ENCODE measurements around the gene TAPBPL.

TAPBPL gene

DNA sequence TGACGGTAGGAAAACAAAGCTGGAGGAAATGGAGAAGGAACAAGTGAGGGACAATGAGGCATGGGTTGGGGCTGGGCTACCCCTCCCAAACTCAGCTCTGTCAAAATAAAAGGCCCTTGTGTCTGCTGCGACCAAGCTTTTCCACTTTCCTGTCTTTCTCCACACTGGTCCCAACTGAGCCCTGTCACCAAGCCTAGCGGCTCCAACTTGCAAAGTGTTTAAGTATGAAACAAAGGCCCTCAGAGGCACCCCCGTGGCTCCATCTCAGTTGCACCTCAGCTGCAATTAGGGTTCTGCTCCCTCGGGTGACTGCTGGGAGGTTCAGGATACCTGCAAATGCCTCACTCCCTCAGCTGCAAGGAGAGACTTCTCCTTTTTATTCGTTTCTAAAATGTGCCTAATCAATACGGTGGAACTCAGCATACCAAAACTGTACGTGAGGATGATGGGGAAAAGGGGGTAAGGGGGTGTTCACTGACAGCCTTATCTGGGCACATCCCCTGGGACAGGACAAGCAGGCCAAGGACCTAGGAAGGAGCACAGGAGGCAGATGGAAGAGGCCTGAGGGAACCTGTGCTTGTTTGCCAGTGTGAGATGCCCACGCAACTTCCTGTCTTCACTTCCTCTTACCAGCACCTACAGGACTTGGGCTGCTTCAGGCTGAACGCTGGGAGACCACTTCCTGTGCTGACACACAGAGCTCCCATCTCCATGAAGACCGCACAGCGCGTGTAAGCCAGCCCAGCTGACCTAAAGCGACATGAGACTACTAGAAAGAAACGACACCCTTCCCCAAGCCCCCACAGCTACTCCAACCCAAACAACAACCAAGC, 9.8 kb downstream of the TAPBPL start:
- no peaks in the 10 kb centered on the region for H4K20me1 ChIP-seq (ENCODE audit: insufficient read depth)
- H3K9ac ChIP-seq = no peak overlapping the region
- no peaks in the 10 kb centered on the region for H3K36me3 ChIP-seq (ENCODE audit: insufficient read depth)
- H3K27ac ChIP-seq = peak overlapping the region; percentile 38; the same call in 1 of the 2 replicates
- H2AFZ ChIP-seq (ENCODE audit: low read depth) = no peak overlapping the region
- H3K4me2 ChIP-seq = peak overlapping the region; percentile 45
- no peaks in the 10 kb centered on the region for H3K27me3 ChIP-seq (ENCODE audit: insufficient read depth, low read depth)
- no peak overlapping the region for H3K4me3 ChIP-seq (IDR thresholded peaks at IDR 0.05; ENCODE audit: insufficient read depth, low read depth, low read length)
- H3K79me2 ChIP-seq (ENCODE audit: insufficient read depth, low read depth) = no peaks in the 10 kb centered on the region
- H3K4me1 ChIP-seq (ENCODE audit: low read depth, poor library complexity, severe bottlenecking) = peaks cover 26% of the 10 kb centered on the region
- TF ChIP-seq, protein P1, sequence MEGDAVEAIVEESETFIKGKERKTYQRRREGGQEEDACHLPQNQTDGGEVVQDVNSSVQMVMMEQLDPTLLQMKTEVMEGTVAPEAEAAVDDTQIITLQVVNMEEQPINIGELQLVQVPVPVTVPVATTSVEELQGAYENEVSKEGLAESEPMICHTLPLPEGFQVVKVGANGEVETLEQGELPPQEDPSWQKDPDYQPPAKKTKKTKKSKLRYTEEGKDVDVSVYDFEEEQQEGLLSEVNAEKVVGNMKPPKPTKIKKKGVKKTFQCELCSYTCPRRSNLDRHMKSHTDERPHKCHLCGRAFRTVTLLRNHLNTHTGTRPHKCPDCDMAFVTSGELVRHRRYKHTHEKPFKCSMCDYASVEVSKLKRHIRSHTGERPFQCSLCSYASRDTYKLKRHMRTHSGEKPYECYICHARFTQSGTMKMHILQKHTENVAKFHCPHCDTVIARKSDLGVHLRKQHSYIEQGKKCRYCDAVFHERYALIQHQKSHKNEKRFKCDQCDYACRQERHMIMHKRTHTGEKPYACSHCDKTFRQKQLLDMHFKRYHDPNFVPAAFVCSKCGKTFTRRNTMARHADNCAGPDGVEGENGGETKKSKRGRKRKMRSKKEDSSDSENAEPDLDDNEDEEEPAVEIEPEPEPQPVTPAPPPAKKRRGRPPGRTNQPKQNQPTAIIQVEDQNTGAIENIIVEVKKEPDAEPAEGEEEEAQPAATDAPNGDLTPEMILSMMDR (conservative IDR thresholded peaks at IDR 0.05; ENCODE audit: low read depth, low read length) = no peak

DNA sequence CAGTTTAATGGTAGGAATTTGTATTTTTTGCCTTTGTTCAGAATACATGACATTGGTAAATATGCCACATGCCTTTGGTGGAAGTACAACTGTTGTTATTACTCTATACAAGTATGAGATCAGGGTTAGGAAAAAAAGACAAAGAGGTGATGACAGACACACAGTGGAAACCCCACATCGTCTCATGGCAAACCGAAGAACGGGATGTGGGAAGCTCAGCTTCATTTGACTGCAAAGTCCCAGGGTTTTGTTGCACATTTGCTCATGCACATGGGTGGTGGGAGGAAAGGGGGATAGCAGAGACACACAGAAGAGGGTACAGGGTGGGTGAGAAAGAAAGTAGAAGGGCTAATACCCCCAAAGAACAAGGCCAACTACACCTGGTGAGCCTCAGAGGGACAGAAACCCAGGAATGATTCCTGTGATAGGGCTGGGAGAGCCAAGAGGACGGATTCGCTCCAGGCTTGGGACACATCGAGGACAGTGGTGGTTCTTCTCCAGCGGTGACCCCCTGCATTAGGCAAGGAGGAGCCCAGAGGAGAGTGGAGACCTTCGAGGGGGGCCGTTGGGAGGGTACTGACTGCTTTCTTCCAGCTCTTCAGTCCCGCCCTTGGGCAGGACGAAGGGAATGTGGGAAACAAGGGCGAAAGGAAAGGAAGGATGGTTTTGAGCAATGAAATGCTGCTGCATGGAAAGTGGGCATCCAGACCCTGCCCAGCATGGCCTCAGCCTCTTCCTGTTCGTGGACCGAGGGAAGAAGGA, 10.6 kb downstream of the TAPBPL start:
- Histone ChIP-seq H2AFZ (ENCODE audit: low read depth) (no peak overlapping the region), H3K36me3 (ENCODE audit: insufficient read depth) (no peaks in the 10 kb centered on the region), H3K9ac (no peak overlapping the region), H3K27ac (no peak overlapping the region), H3K4me3 (IDR thresholded peaks at IDR 0.05; ENCODE audit: insufficient read depth, low read depth, low read length) (no peak overlapping the region), H3K79me2 (ENCODE audit: insufficient read depth, low read depth) (no peaks in the 10 kb centered on the region), H3K4me1 (ENCODE audit: low read depth, poor library complexity, severe bottlenecking) (peaks cover 26% of the 10 kb centered on the region), H3K27me3 (ENCODE audit: insufficient read depth, low read depth) (no peaks in the 10 kb centered on the region), H4K20me1 (ENCODE audit: insufficient read depth) (no peaks in the 10 kb centered on the region), H3K4me2 (no peak overlapping the region)
- TF ChIP-seq, protein P1 (conservative IDR thresholded peaks at IDR 0.05; ENCODE audit: low read depth, low read length) = no peak

DNA sequence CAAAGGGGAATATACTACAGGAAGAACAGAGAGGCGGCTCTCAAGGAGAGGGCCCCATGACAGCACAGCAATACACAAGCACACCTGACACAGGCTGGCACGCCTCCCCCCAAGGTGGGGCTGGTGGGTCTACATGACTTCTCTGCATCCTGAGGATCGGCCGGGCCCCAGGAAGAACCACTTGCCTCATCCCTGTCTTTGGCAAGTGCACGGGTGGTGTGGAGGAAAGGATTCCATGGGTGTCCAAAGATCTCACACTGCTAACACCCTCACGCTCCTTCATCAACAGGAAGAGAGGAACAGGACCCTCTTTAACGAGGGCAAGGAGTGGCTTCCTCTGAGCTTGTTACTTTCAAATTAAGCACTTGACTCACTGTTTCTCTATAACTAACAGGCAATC, 11.4 kb downstream of the TAPBPL start:
- no peak overlapping the region for H3K9ac ChIP-seq
- H2AFZ ChIP-seq (ENCODE audit: low read depth) = no peak overlapping the region
- H3K36me3 ChIP-seq (ENCODE audit: insufficient read depth) = no peaks in the 10 kb centered on the region
- H3K79me2 ChIP-seq (ENCODE audit: insufficient read depth, low read depth) = no peaks in the 10 kb centered on the region
- no peaks in the 10 kb centered on the region for H3K27me3 ChIP-seq (ENCODE audit: insufficient read depth, low read depth)
- no peak overlapping the region for H3K4me2 ChIP-seq
- peaks cover 27% of the 10 kb centered on the region for H3K4me1 ChIP-seq (ENCODE audit: low read depth, poor library complexity, severe bottlenecking)
- TF ChIP-seq, protein P1 (conservative IDR thresholded peaks at IDR 0.05; ENCODE audit: low read depth, low read length) = no peak
- H4K20me1 ChIP-seq (ENCODE audit: insufficient read depth) = no peaks in the 10 kb centered on the region
- no peak overlapping the region for H3K4me3 ChIP-seq (IDR thresholded peaks at IDR 0.05; ENCODE audit: insufficient read depth, low read depth, low read length)
- H3K27ac ChIP-seq = no peak overlapping the region

DNA sequence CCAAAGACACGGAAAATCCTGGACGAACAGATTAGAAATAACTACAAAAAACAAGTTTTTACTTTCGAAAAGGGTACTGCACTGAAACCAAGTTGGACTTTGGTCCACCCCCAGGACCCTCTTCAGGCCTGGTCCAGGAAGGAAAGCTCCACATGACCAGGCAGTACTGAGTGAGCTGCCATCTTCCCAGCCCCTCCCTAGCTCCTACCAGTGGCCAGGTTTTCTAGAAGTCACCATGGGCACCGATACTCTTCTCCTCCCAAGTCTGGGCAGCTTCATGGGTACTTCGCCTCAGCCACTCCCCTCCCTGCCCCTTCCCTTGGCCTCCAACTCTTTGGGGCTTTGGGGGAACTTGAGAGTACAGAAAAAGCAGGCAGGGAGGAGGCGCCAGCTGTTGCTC, 12.0 kb downstream of the TAPBPL start:
- Histone ChIP-seq H3K4me1 (ENCODE audit: low read depth, poor library complexity, severe bottlenecking) (peaks cover 34% of the 10 kb centered on the region), H3K4me2 (no peak overlapping the region)

More for the DNA sequence above, 12.0 kb downstream of the TAPBPL start:
- H3K79me2 ChIP-seq (ENCODE audit: insufficient read depth, low read depth) = no peaks in the 10 kb centered on the region
- no peak overlapping the region for H3K9ac ChIP-seq
- no peak overlapping the region for H3K27ac ChIP-seq
- no peaks in the 10 kb centered on the region for H3K36me3 ChIP-seq (ENCODE audit: insufficient read depth)
- H2AFZ ChIP-seq (ENCODE audit: low read depth) = no peak overlapping the region
- no peak overlapping the region for H3K4me3 ChIP-seq (IDR thresholded peaks at IDR 0.05; ENCODE audit: insufficient read depth, low read depth, low read length)
- TF ChIP-seq, protein P1 (conservative IDR thresholded peaks at IDR 0.05; ENCODE audit: low read depth, low read length) = no peak
- no peaks in the 10 kb centered on the region for H4K20me1 ChIP-seq (ENCODE audit: insufficient read depth)
- no peaks in the 10 kb centered on the region for H3K27me3 ChIP-seq (ENCODE audit: insufficient read depth, low read depth)

All from KMS-11 (cell line).